ENCODE data around the gene PROCA1. TPM values are rescaled to one million over a fixed set of nuclear protein-coding genes. Genes with fewer than 3 reads are reported as not detected.
A peak's percentile ranks its signal among the peaks of the same experiment; 100 is the strongest.
"Not testable (repeated sequence)": the region's sequence is repeated elsewhere in the genome, so short reads cannot be mapped to it uniquely, and the experiment has no call there.

The PROCA1 gene
- total RNA-seq, 1 experiment from 2014 or later, result 14.2 TPM

- Histone ChIP-seq H3K4me3 (peak overlapping the region; percentile 87; the same call in 1 of the 2 replicates), H3K9me2 (ENCODE audit: insufficient read depth) (no peaks in the 10 kb centered on the region), H3K4me2 (peak overlapping the region; percentile 97), H3F3A (ENCODE audit: insufficient read depth, low read depth) (peaks cover 83% of the 10 kb centered on the region), H3K4me1 (replicated peaks; ENCODE audit: insufficient read depth) (peaks cover 48% of the 10 kb centered on the region), H3K9me3 (ENCODE audit: insufficient read depth, low read depth) (no peaks in the 10 kb centered on the region), H3K27ac (peak overlapping the region; percentile 82), H3K36me3 (ENCODE audit: low read depth) (peaks cover 36% of the 10 kb centered on the region), H3K79me2 (ENCODE audit: low read depth) (peaks cover 59% of the 10 kb centered on the region), H3K27me3 (ENCODE audit: insufficient read depth, low read depth) (no peaks in the 10 kb centered on the region), H2AFZ (no peak overlapping the region), H4K20me1 (ENCODE audit: insufficient read depth) (peaks cover 44% of the 10 kb centered on the region)
- ChIA-PET CTCF (no interaction called here), POLR2A (ENCODE audit: unreplicated experiment) (no interaction called here)
- no TSS peak for BruUV-seq (replicated peaks)
- no peak for DNase-seq
- intact Hi-C loops (cut with micrococcal nuclease; ENCODE audit: unreplicated experiment), result loop anchor here (10.0 kb wide), 1 partner anchor 392 kb away; no protein-coding TSS in a partner anchor
- TF ChIP-seq EZH2 (IDR thresholded peaks at IDR 0.05; ENCODE audit: low read depth), result no peak
- no peak for TF ChIP-seq CTCF (conservative IDR thresholded peaks at IDR 0.05)
Measured at GRCh38 chr17:28723159-28723835, 11.6 kb upstream of the PROCA1 start.

- TF ChIP-seq CTCF (conservative IDR thresholded peaks at IDR 0.05) (no peak), EZH2 (IDR thresholded peaks at IDR 0.05; ENCODE audit: low read depth) (no peak)
- Histone ChIP-seq H3K36me3 (ENCODE audit: low read depth) (peaks cover 36% of the 10 kb centered on the region), H3K79me2 (ENCODE audit: low read depth) (peaks cover 62% of the 10 kb centered on the region), H3K4me3 (peak overlapping the region; percentile 87; the same call in 1 of the 2 replicates), H3K27me3 (ENCODE audit: insufficient read depth, low read depth) (no peaks in the 10 kb centered on the region), H3K4me2 (peak overlapping the region; percentile 97), H4K20me1 (ENCODE audit: insufficient read depth) (peaks cover 44% of the 10 kb centered on the region), H3K9me2 (ENCODE audit: insufficient read depth) (no peaks in the 10 kb centered on the region), H3K9me3 (ENCODE audit: insufficient read depth, low read depth) (no peaks in the 10 kb centered on the region), H3K4me1 (replicated peaks; ENCODE audit: insufficient read depth) (peaks cover 49% of the 10 kb centered on the region), H3K27ac (peak overlapping the region; percentile 82), H3F3A (ENCODE audit: insufficient read depth, low read depth) (peaks cover 79% of the 10 kb centered on the region), H2AFZ (no peak overlapping the region)
- POLR2A ChIA-PET (ENCODE audit: unreplicated experiment), result interaction anchor here (0.7 kb wide), 1 partner anchor 78 kb away, joined by 3 read pairs; no protein-coding TSS in a partner anchor
- intact Hi-C loops (cut with micrococcal nuclease; ENCODE audit: unreplicated experiment), result loop anchor here (10.0 kb wide), 1 partner anchor 392 kb away; no protein-coding TSS in a partner anchor
- CTCF ChIA-PET, result interaction anchor here (0.6 kb wide), 1 partner anchor 146 kb away, joined by 7 read pairs; the partner anchor contains the start of gene ALDOC
- no TSS peak for BruUV-seq (replicated peaks)
- no peak for DNase-seq
Measured at GRCh38 chr17:28722417-28723158, 10.9 kb upstream of the PROCA1 start.

GRCh38 chr17:28720997-28721329, 9.3 kb upstream of the PROCA1 start:
- Histone ChIP-seq H3K4me3 (peak overlapping the region; percentile 87), H3F3A (ENCODE audit: insufficient read depth, low read depth) (peaks cover 71% of the 10 kb centered on the region), H3K36me3 (ENCODE audit: low read depth) (peaks cover 36% of the 10 kb centered on the region), H3K27ac (peak overlapping the region; percentile 82), H3K79me2 (ENCODE audit: low read depth) (peaks cover 78% of the 10 kb centered on the region), H3K4me2 (peak overlapping the region; percentile 97), H4K20me1 (ENCODE audit: insufficient read depth) (peaks cover 44% of the 10 kb centered on the region), H3K4me1 (replicated peaks; ENCODE audit: insufficient read depth) (peaks cover 52% of the 10 kb centered on the region)
- H3K27me3 ChIP-seq (ENCODE audit: insufficient read depth, low read depth); H3K9me3 ChIP-seq (ENCODE audit: insufficient read depth, low read depth); H2AFZ ChIP-seq; BruUV-seq (replicated peaks); CTCF ChIA-PET; H3K9me2 ChIP-seq (ENCODE audit: insufficient read depth); POLR2A ChIA-PET (ENCODE audit: unreplicated experiment); DNase-seq: not testable (repeated sequence)
- intact Hi-C loops (cut with micrococcal nuclease; ENCODE audit: unreplicated experiment), result loop anchor here (10.0 kb wide), 1 partner anchor 394 kb away; no protein-coding TSS in a partner anchor
